Adipocyte (in vitro differentiated cells): ENCODE measurements around the gene NRXN3.

ENCODE experiments used
- DNase-seq: peaks from one replicate; pipeline ENCODE4 v3.0.0-alpha.2; 2015; ENCODE audit warnings: low read depth
- H3K27me3 ChIP-seq: replicated peaks from 2 replicates; pipeline ENCODE4 v1.7.0; 2013; ENCODE audit warnings: mild to moderate bottlenecking, low read length, moderate library complexity; ENCODE audit not compliant: control insufficient read depth, insufficient read depth
- H3K36me3 ChIP-seq: 2 replicates; pipeline ENCODE4 v1.7.0; 2013; ENCODE audit warnings: low read length, mild to moderate bottlenecking, moderate library complexity; ENCODE audit not compliant: control insufficient read depth, insufficient read depth, severe bottlenecking
- H3K4me1 ChIP-seq: 2 replicates; pipeline ENCODE4 v1.7.0; 2013; ENCODE audit warnings: mild to moderate bottlenecking, low read length, moderate library complexity; ENCODE audit not compliant: control insufficient read depth, insufficient read depth
- H3K4me3 ChIP-seq: 2 replicates; pipeline ENCODE4 v1.7.0; 2013; ENCODE audit warnings: mild to moderate bottlenecking, low read length, moderate library complexity
- H3K9ac ChIP-seq: 2 replicates; pipeline ENCODE4 v1.7.0; 2013; ENCODE audit warnings: mild to moderate bottlenecking, low read length, moderate library complexity
- H3K9me3 ChIP-seq: 2 replicates; pipeline ENCODE4 v1.7.0; 2013; ENCODE audit warnings: mild to moderate bottlenecking, low read length, moderate library complexity; ENCODE audit not compliant: control insufficient read depth

Gene NRXN3

GRCh38 chr14:78737601-78738000 is 567.4 kb downstream of the NRXN3 start:
- Histone ChIP-seq H3K36me3 (no peaks in the 10 kb centered on the region), H3K4me3 (no peak overlapping the region), H3K27me3 (peaks cover 24% of the 10 kb centered on the region), H3K4me1 (no peaks in the 10 kb centered on the region), H3K9ac (no peak overlapping the region), H3K9me3 (no peaks in the 10 kb centered on the region)
- no peak for DNase-seq

GRCh38 chr14:78746086-78746595 is 576.0 kb downstream of the NRXN3 start:
- no peaks in the 10 kb centered on the region for H3K4me1 ChIP-seq
- no peaks in the 10 kb centered on the region for H3K36me3 ChIP-seq
- no peak overlapping the region for H3K4me3 ChIP-seq
- H3K27me3 ChIP-seq = peaks cover 12% of the 10 kb centered on the region
- H3K9ac ChIP-seq = no peak overlapping the region
- no peaks in the 10 kb centered on the region for H3K9me3 ChIP-seq
- DNase-seq = no peak

GRCh38 chr14:78747813-78748212 is 577.6 kb downstream of the NRXN3 start:
- no peak for DNase-seq
- Histone ChIP-seq H3K4me1 (no peaks in the 10 kb centered on the region), H3K9ac (no peak overlapping the region), H3K9me3 (no peaks in the 10 kb centered on the region), H3K27me3 (peaks cover 15% of the 10 kb centered on the region), H3K36me3 (no peaks in the 10 kb centered on the region), H3K4me3 (no peak overlapping the region)

GRCh38 chr14:78752518-78753188 is 582.5 kb downstream of the NRXN3 start:
- H3K4me1 ChIP-seq = no peaks in the 10 kb centered on the region
- H3K9ac ChIP-seq = no peak overlapping the region
- H3K36me3 ChIP-seq = no peaks in the 10 kb centered on the region
- H3K27me3 ChIP-seq = peaks cover 29% of the 10 kb centered on the region
- H3K4me3 ChIP-seq = no peak overlapping the region
- no peaks in the 10 kb centered on the region for H3K9me3 ChIP-seq
- no peak for DNase-seq

GRCh38 chr14:78754059-78754458 is 583.9 kb downstream of the NRXN3 start:
- Histone ChIP-seq H3K9me3 (no peaks in the 10 kb centered on the region), H3K4me1 (no peaks in the 10 kb centered on the region), H3K9ac (no peak overlapping the region), H3K36me3 (no peaks in the 10 kb centered on the region), H3K27me3 (peaks cover 29% of the 10 kb centered on the region), H3K4me3 (no peak overlapping the region)
- DNase-seq = no peak

GRCh38 chr14:78758333-78758732 is 588.2 kb downstream of the NRXN3 start:
- H3K9me3 ChIP-seq = no peaks in the 10 kb centered on the region
- no peak overlapping the region for H3K4me3 ChIP-seq
- H3K9ac ChIP-seq = no peak overlapping the region
- H3K27me3 ChIP-seq = peaks cover 11% of the 10 kb centered on the region
- no peaks in the 10 kb centered on the region for H3K36me3 ChIP-seq
- H3K4me1 ChIP-seq = no peaks in the 10 kb centered on the region
- DNase-seq = peak; percentile 36

- Histone ChIP-seq H3K9ac (no peak overlapping the region), H3K4me3 (no peak overlapping the region), H3K36me3 (no peaks in the 10 kb centered on the region), H3K9me3 (no peaks in the 10 kb centered on the region), H3K27me3 (no peaks in the 10 kb centered on the region), H3K4me1 (peaks cover 18% of the 10 kb centered on the region)
- no peak for DNase-seq
Observed at GRCh38 chr14:78762331-78762730, 592.2 kb downstream of the NRXN3 start.

GRCh38 chr14:78763746-78764145 is 593.6 kb downstream of the NRXN3 start:
- no peak overlapping the region for H3K9ac ChIP-seq
- H3K4me3 ChIP-seq = no peak overlapping the region
- H3K36me3 ChIP-seq = no peaks in the 10 kb centered on the region
- peaks cover 24% of the 10 kb centered on the region for H3K4me1 ChIP-seq
- H3K9me3 ChIP-seq = no peaks in the 10 kb centered on the region
- DNase-seq = no peak
- peaks cover under 1% of the 10 kb centered on the region for H3K27me3 ChIP-seq

GRCh38 chr14:78764240-78764639 is 594.1 kb downstream of the NRXN3 start:
- peak; percentile 60 for DNase-seq
- H3K9me3 ChIP-seq = no peaks in the 10 kb centered on the region
- H3K4me3 ChIP-seq = peak overlapping the region; percentile 5
- peaks cover 24% of the 10 kb centered on the region for H3K4me1 ChIP-seq
- no peaks in the 10 kb centered on the region for H3K36me3 ChIP-seq
- H3K27me3 ChIP-seq = peaks cover 6% of the 10 kb centered on the region
- H3K9ac ChIP-seq = no peak overlapping the region

GRCh38 chr14:78764645-78765044 is 594.5 kb downstream of the NRXN3 start:
- Histone ChIP-seq H3K4me1 (peaks cover 24% of the 10 kb centered on the region), H3K4me3 (peak overlapping the region; percentile 5), H3K27me3 (peaks cover 6% of the 10 kb centered on the region), H3K9ac (no peak overlapping the region), H3K36me3 (no peaks in the 10 kb centered on the region), H3K9me3 (no peaks in the 10 kb centered on the region)
- DNase-seq = no peak

GRCh38 chr14:78767436-78767835 is 597.3 kb downstream of the NRXN3 start:
- Histone ChIP-seq H3K4me1 (peaks cover 24% of the 10 kb centered on the region), H3K4me3 (no peak overlapping the region), H3K27me3 (peaks cover 6% of the 10 kb centered on the region), H3K9ac (no peak overlapping the region), H3K9me3 (no peaks in the 10 kb centered on the region), H3K36me3 (no peaks in the 10 kb centered on the region)
- peak; percentile 16 for DNase-seq

GRCh38 chr14:78782551-78782950 is 612.4 kb downstream of the NRXN3 start:
- DNase-seq = no peak
- no peaks in the 10 kb centered on the region for H3K36me3 ChIP-seq
- peaks cover 27% of the 10 kb centered on the region for H3K27me3 ChIP-seq
- H3K9ac ChIP-seq = no peak overlapping the region
- peaks cover 14% of the 10 kb centered on the region for H3K4me1 ChIP-seq
- no peak overlapping the region for H3K4me3 ChIP-seq
- peaks cover 11% of the 10 kb centered on the region for H3K9me3 ChIP-seq
